GM12878 (cell line): ENCODE measurements around the gene PI16. TPM values are rescaled to one million over a fixed set of nuclear protein-coding genes. Genes with fewer than 3 reads are reported as not detected.

Source experiments
- ATAC-seq: fragments of 200-7000 bp; cut with Tn5 transposase; 3 replicates; pipeline ENCODE4 v1.9.1; 2020; ENCODE audit warnings: mild to moderate bottlenecking, moderate library complexity
- BruUV-seq: library from RNA; stranded (reverse); fragments of 400-500 nt; replicated peaks from 2 replicates; lab custom pipeline; 2021; lab: Mats Ljungman, UMichigan
- CTCF ChIA-PET: fragments of 300-600 bp; sonication (Branson Sonifier 250); formaldehyde crosslinking; extraction: SDS; loops from one replicate; lab custom pipeline; 2021; ENCODE audit warnings: inconsistent platforms; lab: Yijun Ruan, JAX
- POLR2A ChIA-PET: fragments of 350-600 bp; formaldehyde crosslinking; extraction: SDS; loops from one replicate; lab custom pipeline; 2021; ENCODE audit warnings: inconsistent platforms; lab: Charles Lee
- RAD21 ChIA-PET: fragments of 300-600 bp; sonication (Branson Sonifier 250); formaldehyde crosslinking; loops from one replicate; lab custom pipeline; 2023; ENCODE audit warnings: antibody characterized with exemption; ENCODE audit not compliant: unreplicated experiment; lab: Charles Lee
- SMC1A ChIA-PET: fragments of 300-600 bp; sonication (Branson Sonifier 250); formaldehyde crosslinking; loops from one replicate; lab custom pipeline; 2023; ENCODE audit not compliant: unreplicated experiment, uncharacterized antibody; lab: Charles Lee
- DNase-seq: peaks from one replicate; pipeline ENCODE4 v3.0.0-alpha.2; 2011; ENCODE audit warnings: low read depth, low spot score
- FAIRE-seq: peaks from 3 replicates; lab custom pipeline; 2011; peaks lifted over from hg19 to GRCh38; lab: Jason Lieb, UNC
- H2AFZ ChIP-seq: 2 replicates; pipeline ENCODE4 v1.6.0; 2011; ENCODE audit warnings: low read depth, low read length, control low read depth; ENCODE audit not compliant: control insufficient read depth
- H3K27ac ChIP-seq: 2 replicates; pipeline ENCODE4 v1.5.1; 2011; ENCODE audit warnings: control low read depth; ENCODE audit not compliant: control insufficient read depth, insufficient read depth
- H3K27me3 ChIP-seq, 2 experiments: replicated peaks in 1 of 2; 2 replicates each; pipeline versions ENCODE4 v1.6.0 to v1.6.1; 2011; ENCODE audit warnings: low read length in 1 of 2; ENCODE audit not compliant: control insufficient read depth in 2 of 2, insufficient read depth in 2 of 2
- H3K36me3 ChIP-seq, 2 experiments: 2 replicates each; pipeline ENCODE4 v1.5.1; 2011; ENCODE audit warnings: low read length in 1 of 2; ENCODE audit not compliant: control insufficient read depth in 2 of 2, insufficient read depth in 2 of 2
- H3K4me1 ChIP-seq: 2 replicates; pipeline ENCODE4 v1.6.1; 2011; ENCODE audit warnings: mild to moderate bottlenecking, low read length, moderate library complexity, mixed read lengths; ENCODE audit not compliant: control insufficient read depth, insufficient read depth
- H3K4me2 ChIP-seq: 2 replicates; pipeline ENCODE4 v1.6.0; 2011; ENCODE audit warnings: control low read depth; ENCODE audit not compliant: control insufficient read depth, insufficient read depth
- H3K4me3 ChIP-seq: fragments of 200-600 bp; sonication (generic); 2 replicates; pipeline ENCODE4 v1.5.1; 2016
- H3K79me2 ChIP-seq: 2 replicates; pipeline ENCODE4 v1.6.0; 2011; ENCODE audit warnings: low read length; ENCODE audit not compliant: control insufficient read depth, insufficient read depth
- H3K9ac ChIP-seq: 2 replicates; pipeline ENCODE4 v1.8.0; 2011; ENCODE audit warnings: low read length, control low read depth, mixed read lengths; ENCODE audit not compliant: control insufficient read depth, insufficient read depth
- H3K9me3 ChIP-seq: replicated peaks from 3 replicates; pipeline ENCODE4 v1.5.1; 2011; ENCODE audit warnings: mild to moderate bottlenecking, low read length; ENCODE audit not compliant: control insufficient read depth, insufficient read depth
- H4K20me1 ChIP-seq: 2 replicates; pipeline ENCODE4 v1.6.0; 2011; ENCODE audit not compliant: control insufficient read depth, insufficient read depth
- BRCA1 ChIP-seq: IDR thresholded peaks from 2 replicates; pipeline ENCODE4 v1.6.1; 2011; ENCODE audit warnings: low read depth, low read length, improper control_type of control experiment
- CEBPZ ChIP-seq: fragments of 150-350 bp; IDR thresholded peaks from 2 replicates; pipeline ENCODE4 v1.6.1; 2016; ENCODE audit warnings: low read depth, low read length
- FOS ChIP-seq: IDR thresholded peaks from 3 replicates; pipeline ENCODE4 v1.6.1; 2011; ENCODE audit warnings: borderline replicate concordance; ENCODE audit not compliant: insufficient read length; ENCODE audit errors: extremely low read depth
- FOXK2 ChIP-seq: fragments of 450-650 bp; IDR thresholded peaks from 2 replicates; pipeline ENCODE4 v1.6.1; 2017; ENCODE audit warnings: mild to moderate bottlenecking, moderate library complexity
- FOXM1 ChIP-seq: IDR thresholded peaks from 2 replicates; pipeline ENCODE4 v1.6.1; 2012; ENCODE audit warnings: low read depth, mild to moderate bottlenecking, inconsistent platforms, low read length, moderate library complexity
- HDGF ChIP-seq: fragments of 450-650 bp; IDR thresholded peaks from 2 replicates; pipeline ENCODE4 v1.6.1; 2016; ENCODE audit warnings: antibody characterized with exemption
- NFYB ChIP-seq: IDR thresholded peaks from 2 replicates; pipeline ENCODE4 v1.6.1; 2011; ENCODE audit warnings: low read depth, mild to moderate bottlenecking, low read length, improper control_type of control experiment, moderate library complexity; ENCODE audit not compliant: insufficient read depth
- PBX3 ChIP-seq: IDR thresholded peaks from 2 replicates; pipeline ENCODE4 v1.6.1; 2011; ENCODE audit warnings: mild to moderate bottlenecking, low read depth, low read length, moderate library complexity; ENCODE audit not compliant: insufficient replicate concordance
- POLR2A ChIP-seq: IDR thresholded peaks from 2 replicates; pipeline ENCODE4 v1.6.1; 2011; ENCODE audit warnings: low read depth, mild to moderate bottlenecking, low read length
- RAD51 ChIP-seq: fragments of 450-650 bp; IDR thresholded peaks from 2 replicates; pipeline ENCODE4 v1.6.1; 2016; ENCODE audit warnings: moderate library complexity, mild to moderate bottlenecking, inconsistent platforms
- SPI1 ChIP-seq: IDR thresholded peaks from 2 replicates; pipeline ENCODE4 v1.6.1; 2011; ENCODE audit warnings: low read depth, mild to moderate bottlenecking, low read length, moderate library complexity, borderline replicate concordance; ENCODE audit not compliant: insufficient read depth
- ZBTB11 ChIP-seq: fragments of 450-650 bp; formaldehyde crosslinking; IDR thresholded peaks from 2 replicates; pipeline ENCODE4 v1.5.0; 2022; ENCODE audit warnings: mild to moderate bottlenecking, missing genetic modification characterization
- WGBS: methylation state at CpG from one replicate; pipeline ENCODE4 v1.1.6; 2016; ENCODE audit warnings: low lambda C conversion rate; ENCODE audit not compliant: insufficient replicate concordance, insufficient coverage; ENCODE audit errors: missing lambda C conversion rate; 5-methylcytosine and 5-hydroxymethylcytosine counted together
- in situ Hi-C: fragments of 300-500 bp; cut with MboI; formaldehyde crosslinking; loops from 9 replicates; pipeline ENCODE4 v1.14.3; 2018; ENCODE audit warnings: mixed read lengths
- intact Hi-C: fragments of 100-400 bp; cut with micrococcal nuclease; formaldehyde crosslinking; loops from one replicate; pipeline ENCODE4 v1.14.2; 2022; ENCODE audit not compliant: unreplicated experiment
- polyA plus RNA-seq, 11 experiments: library from polyadenylated mRNA; depleted of rRNA in 4 of 11; unstranded in 6 of 11; stranded (reverse) in 5 of 11; fragments of >200 nt; fragmentation: Nextera tagmentation in 4 of 11; fragmentation: Illumina TruSeq in 1 of 11; extraction: Ambion mirVana in 4 of 11; extraction: Trizol in 1 of 11; gene quantifications; 1 replicate in 1 of 11; 2 replicates in 10 of 11; pipeline versions ENCODE4 v1.2.1 to v1.2.3, GENCODE V29; 2011 to 2016; ENCODE audit warnings: inconsistent platforms in 2 of 11, missing spikeins in 2 of 11, low read depth in 1 of 11
- total RNA-seq, 4 experiments: library from RNA; depleted of rRNA in 3 of 4; stranded (reverse); fragments of >200 nt in 3 of 4; fragmentation: Illumina TruSeq in 1 of 4; extraction: Trizol in 1 of 4; gene quantifications; 2 replicates each; pipeline versions ENCODE4 v1.2.1 to v1.2.3, GENCODE V29; 2013 to 2021

Gene PI16
- total and polyA plus RNA-seq, 10 of the 15 experiments (the other 5 are each of a cell fraction or from before 2014, with no cell fraction given): 0.08 to 0.12 TPM; not detected in 8

GRCh38 chr6:36924778-36925374 is 29.7 kb upstream of the PI16 start:
- intact Hi-C loops: no loop called here
- no peaks in the 10 kb centered on the region for H3K9me3 ChIP-seq
- ATAC-seq (no peak), DNase-seq (no peak), FAIRE-seq (no peak)
- H2AFZ ChIP-seq: no peak overlapping the region
- in situ Hi-C loops: no loop called here
- 99% methylated on average over 5 of the region's 5 CpGs for WGBS
- CTCF ChIA-PET: interaction anchor here (1.3 kb wide), 1 partner anchor 40 kb away, joined by 3 read pairs; no protein-coding TSS in a partner anchor
- no peak overlapping the region for H3K27ac ChIP-seq
- no TSS peak for BruUV-seq
- no peaks in the 10 kb centered on the region for H3K27me3 ChIP-seq
- peaks cover 0 to 12% of the 10 kb centered on the region in 2 experiments; a peak in 1 of 4 replicates for H3K36me3 ChIP-seq
- TF ChIP-seq SPI1 (no peak), BRCA1 (no peak), FOXM1 (no peak), RAD51 (no peak), NFYB (no peak), FOS (no peak), POLR2A (no peak), CEBPZ (no peak), HDGF (no peak), FOXK2 (no peak), PBX3 (no peak), ZBTB11 (CRISPR knock-in tag) (no peak)
- SMC1A ChIA-PET: interaction anchor here (2.4 kb wide), 1 partner anchor 93 kb away, joined by 7 read pairs; no protein-coding TSS in a partner anchor
- H3K4me3 ChIP-seq: no peak overlapping the region
- no peak overlapping the region for H3K4me2 ChIP-seq
- RAD21 ChIA-PET: no interaction called here
- H3K9ac ChIP-seq: no peak overlapping the region
- POLR2A ChIA-PET: interaction anchor here (1.8 kb wide), 1 partner anchor 11 kb away, joined by 4 read pairs; no protein-coding TSS in a partner anchor
- H3K4me1 ChIP-seq: peaks cover 12% of the 10 kb centered on the region
- no peaks in the 10 kb centered on the region for H4K20me1 ChIP-seq
- no peaks in the 10 kb centered on the region for H3K79me2 ChIP-seq
